A549 (cell line): ENCODE data around the gene FBXO41. TPM values are rescaled to one million over a fixed set of nuclear protein-coding genes. Genes with fewer than 3 reads are reported as not detected.

ENCODE experiments used
- ATAC-seq, 2 experiments: fragments of 200-7000 bp in 1 of 2; fragments of >200 bp in 1 of 2; cut with Nextera tagmentation in 1 of 2; cut with Tn5 transposase in 1 of 2; 3 replicates each; pipeline versions ENCODE4 v1.8.0 to v1.9.1; 2018 to 2020; ENCODE audit warnings: mild to moderate bottlenecking in 1 of 2, moderate library complexity in 1 of 2
- CTCF ChIA-PET: fragments of 300-600 bp; sonication (Branson Sonifier 250); formaldehyde crosslinking; extraction: SDS; loops from one replicate; lab custom pipeline; 2021; ENCODE audit warnings: antibody characterized with exemption, inconsistent platforms; lab: Yijun Ruan, JAX
- POLR2A ChIA-PET: fragments of 350-600 bp; formaldehyde crosslinking; extraction: SDS; loops from one replicate; lab custom pipeline; 2021; ENCODE audit warnings: antibody characterized with exemption, inconsistent platforms; lab: Yijun Ruan, JAX
- DNase-seq, 2 experiments: peaks; one replicate each; pipeline versions ENCODE4 v3.0.0 to v3.0.0-alpha.2; 2011 to 2016; ENCODE audit warnings: low read depth in 1 of 2, low spot score in 1 of 2
- FAIRE-seq: peaks from 2 replicates; lab custom pipeline; 2011; peaks lifted over from hg19 to GRCh38; lab: Jason Lieb, UNC
- H3K27ac ChIP-seq, 2 experiments: fragments of >200 bp; sonication (Bioruptor Twin); formaldehyde crosslinking; 3 replicates each; pipeline ENCODE4 v1.5.1; 2016 to 2017
- H3K4me1 ChIP-seq: fragments of >200 bp; sonication (Bioruptor Twin); formaldehyde crosslinking; 3 replicates; pipeline ENCODE4 v1.6.1; 2016
- H3K4me2 ChIP-seq: fragments of >200 bp; sonication (Bioruptor Twin); formaldehyde crosslinking; 3 replicates; pipeline ENCODE4 v1.6.1; 2016
- H3K4me3 ChIP-seq: fragments of >200 bp; sonication (Bioruptor Twin); formaldehyde crosslinking; 3 replicates; pipeline ENCODE4 v1.5.1; 2016
- H3K9me3 ChIP-seq: fragments of >200 bp; sonication (Bioruptor Twin); formaldehyde crosslinking; 3 replicates; pipeline ENCODE4 v1.6.1; 2016
- CHD2 ChIP-seq: fragments of 150-350 bp; IDR thresholded peaks from 2 replicates; pipeline ENCODE4 v1.6.1; 2014; ENCODE audit warnings: low read length; ENCODE audit not compliant: partially characterized antibody
- CHD4 ChIP-seq: fragments of 200-600 bp; sonication (generic); IDR thresholded peaks from 2 replicates; pipeline ENCODE4 v1.6.1; 2016; ENCODE audit warnings: antibody characterized with exemption, mild to moderate bottlenecking, borderline replicate concordance
- E2F6 ChIP-seq: IDR thresholded peaks from 2 replicates; pipeline ENCODE4 v1.6.1; 2012; ENCODE audit warnings: low read depth, borderline replicate concordance
- EHF ChIP-seq: fragments of 250-450 bp; sonication (Bioruptor Pico); IDR thresholded peaks from 2 replicates; pipeline ENCODE4 v1.5.0; 2020; ENCODE audit warnings: mild to moderate bottlenecking
- ELK1 ChIP-seq: fragments of 150-350 bp; IDR thresholded peaks from 2 replicates; pipeline ENCODE4 v1.6.1; 2014; ENCODE audit warnings: low read depth, mild to moderate bottlenecking, low read length
- FOSB ChIP-seq: fragments of 250-450 bp; sonication (Bioruptor Pico); IDR thresholded peaks from 2 replicates; pipeline ENCODE4 v1.5.0; 2020; ENCODE audit warnings: mild to moderate bottlenecking, moderate library complexity
- FOSL2 ChIP-seq, 2 experiments: fragments of 450-650 bp in 1 of 2; fragments of >200 bp in 1 of 2; sonication (Bioruptor Twin) in 1 of 2; formaldehyde crosslinking; IDR thresholded peaks; 2 replicates each; pipeline versions ENCODE4 v1.5.0 to v1.6.1; 2016 to 2020; ENCODE audit warnings: mild to moderate bottlenecking in 1 of 2, moderate library complexity in 1 of 2
- FOXS1 ChIP-seq: fragments of 250-450 bp; sonication (Bioruptor Pico); IDR thresholded peaks from 2 replicates; pipeline ENCODE4 v1.5.0; 2020; ENCODE audit warnings: mild to moderate bottlenecking, moderate library complexity
- GATA3 ChIP-seq: IDR thresholded peaks from 2 replicates; pipeline ENCODE4 v1.6.1; 2012; ENCODE audit warnings: borderline replicate concordance
- HOXB13 ChIP-seq: fragments of 250-450 bp; sonication (Bioruptor Pico); IDR thresholded peaks from 2 replicates; pipeline ENCODE4 v1.5.0; 2020; ENCODE audit warnings: low read depth, mild to moderate bottlenecking, moderate library complexity
- JUN ChIP-seq, 2 experiments: fragments of >200 bp; sonication (Bioruptor Twin); formaldehyde crosslinking; IDR thresholded peaks; 2 replicates in 1 of 2; 3 replicates in 1 of 2; pipeline ENCODE4 v1.6.1; 2016 to 2017
- MAFK ChIP-seq: fragments of 450-650 bp; IDR thresholded peaks from 2 replicates; pipeline ENCODE4 v1.6.1; 2014; ENCODE audit not compliant: partially characterized antibody
- MAX ChIP-seq: IDR thresholded peaks from 2 replicates; pipeline ENCODE4 v1.6.1; 2012
- MAZ ChIP-seq: fragments of 150-350 bp; IDR thresholded peaks from 2 replicates; pipeline ENCODE4 v1.6.1; 2014; ENCODE audit warnings: antibody characterized with exemption, low read depth, low read length, borderline replicate concordance
- NFE2L2 ChIP-seq: fragments of 150-350 bp; conservative IDR thresholded peaks from 2 replicates; pipeline ENCODE4 v1.6.1; 2014; ENCODE audit warnings: low read length
- PHF8 ChIP-seq: fragments of 200-600 bp; sonication (generic); IDR thresholded peaks from 2 replicates; pipeline ENCODE4 v1.6.1; 2016; ENCODE audit warnings: low read depth, mild to moderate bottlenecking, antibody characterized with exemption, moderate library complexity, borderline replicate concordance
- POLR2AphosphoS2 ChIP-seq: conservative IDR thresholded peaks from 2 replicates; pipeline ENCODE4 v1.6.1; 2012; ENCODE audit warnings: low read length, improper control_type of control experiment, inconsistent platforms
- RCOR1 ChIP-seq: fragments of 150-350 bp; IDR thresholded peaks from 2 replicates; pipeline ENCODE4 v1.6.1; 2014; ENCODE audit warnings: antibody characterized with exemption, low read length, low read depth
- RFX5 ChIP-seq: fragments of 450-650 bp; IDR thresholded peaks from 2 replicates; pipeline ENCODE4 v1.7.1; 2014; ENCODE audit warnings: antibody characterized with exemption, mild to moderate bottlenecking, moderate library complexity
- TFCP2L1 ChIP-seq: fragments of 250-450 bp; sonication (Bioruptor Pico); IDR thresholded peaks from 2 replicates; pipeline ENCODE4 v1.5.0; 2021; ENCODE audit warnings: mild to moderate bottlenecking
- TP53 ChIP-seq: fragments of 250-450 bp; sonication (Bioruptor Pico); IDR thresholded peaks from 2 replicates; pipeline ENCODE4 v1.5.0; 2021; ENCODE audit warnings: mild to moderate bottlenecking, moderate library complexity
- USF2 ChIP-seq: fragments of 450-650 bp; IDR thresholded peaks from 2 replicates; pipeline ENCODE4 v1.6.1; 2014; ENCODE audit warnings: antibody characterized with exemption
- ZC3H11A ChIP-seq: fragments of 450-650 bp; IDR thresholded peaks from 2 replicates; pipeline ENCODE4 v1.6.1; 2014; ENCODE audit warnings: antibody characterized with exemption, mild to moderate bottlenecking
- ZSCAN20 ChIP-seq: fragments of 250-450 bp; sonication (Bioruptor Pico); IDR thresholded peaks from 2 replicates; pipeline ENCODE4 v1.8.0; 2022; ENCODE audit warnings: mild to moderate bottlenecking, moderate library complexity
- WGBS: methylation state at CpG from one replicate; pipeline ENCODE4 v1.1.6; 2017; ENCODE audit errors: missing lambda C conversion rate; 5-methylcytosine and 5-hydroxymethylcytosine counted together
- polyA plus RNA-seq, 4 experiments: library from polyadenylated mRNA; depleted of rRNA in 3 of 4; stranded (reverse); fragments of >200 nt; fragmentation: RNase III in 1 of 4; extraction: RNeasy Plus Mini Kit Qiagen cat#74134 plus additional on column Dnase treatment in 1 of 4; gene quantifications; 2 replicates in 3 of 4; 3 replicates in 1 of 4; pipeline ENCODE4 v1.2.3, GENCODE V29; 2011 to 2017
- TF ChIP-seq, protein P1 (sequence below): fragments of 250-450 bp; sonication (Bioruptor Pico); IDR thresholded peaks from 2 replicates; pipeline ENCODE4 v1.5.0; 2021; ENCODE audit warnings: mild to moderate bottlenecking, moderate library complexity, borderline replicate concordance
- TF ChIP-seq, protein P2 (sequence below): IDR thresholded peaks from 2 replicates; pipeline ENCODE4 v1.6.1; 2012

FBXO41 gene
- polyA plus RNA-seq, 2 of the 4 experiments (the other 2 are of a cell fraction): 3.2 to 6.4 TPM

GRCh38 chr2:73334045-73334444, 49.8 kb upstream of the FBXO41 start (continued):
- TF ChIP-seq, protein P1, sequence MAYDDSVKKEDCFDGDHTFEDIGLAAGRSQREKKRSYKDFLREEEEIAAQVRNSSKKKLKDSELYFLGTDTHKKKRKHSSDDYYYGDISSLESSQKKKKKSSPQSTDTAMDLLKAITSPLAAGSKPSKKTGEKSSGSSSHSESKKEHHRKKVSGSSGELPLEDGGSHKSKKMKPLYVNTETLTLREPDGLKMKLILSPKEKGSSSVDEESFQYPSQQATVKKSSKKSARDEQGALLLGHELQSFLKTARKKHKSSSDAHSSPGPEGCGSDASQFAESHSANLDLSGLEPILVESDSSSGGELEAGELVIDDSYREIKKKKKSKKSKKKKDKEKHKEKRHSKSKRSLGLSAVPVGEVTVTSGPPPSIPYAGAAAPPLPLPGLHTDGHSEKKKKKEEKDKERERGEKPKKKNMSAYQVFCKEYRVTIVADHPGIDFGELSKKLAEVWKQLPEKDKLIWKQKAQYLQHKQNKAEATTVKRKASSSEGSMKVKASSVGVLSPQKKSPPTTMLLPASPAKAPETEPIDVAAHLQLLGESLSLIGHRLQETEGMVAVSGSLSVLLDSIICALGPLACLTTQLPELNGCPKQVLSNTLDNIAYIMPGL: no peak
- no peak for TF ChIP-seq GATA3

GRCh38 chr2:73333564-73333963, 49.3 kb upstream of the FBXO41 start:
- no peak for FAIRE-seq
- ATAC-seq: no peak
- POLR2A ChIA-PET: no interaction called here
- CTCF ChIA-PET: interaction anchor here (0.6 to 0.9 kb wide), 2 partner anchors 11 to 413 kb away, joined by 3 read pairs; no protein-coding TSS in a partner anchor
- Histone ChIP-seq H3K9me3 (peaks cover 8% of the 10 kb centered on the region; the same call in 1 of the 3 replicates), H3K4me1 (no peaks in the 10 kb centered on the region), H3K4me3 (no peak overlapping the region), H3K27ac (no peak overlapping the region), H3K4me2 (no peak overlapping the region)
- DNase-seq: no peak
- no peak for TF ChIP-seq MAX
- TF ChIP-seq CHD4: no peak
- no peak for TF ChIP-seq POLR2AphosphoS2
- TF ChIP-seq ZSCAN20: no peak

- no peak overlapping the region for H3K27ac ChIP-seq
- WGBS: 13% methylated on average over 13 of the region's 13 CpGs
- no peak overlapping the region for H3K4me2 ChIP-seq
- H3K4me1 ChIP-seq: no peaks in the 10 kb centered on the region
- TF ChIP-seq ZC3H11A (no peak), ELK1 (no peak), MAFK (no peak), FOSB (CRISPR knock-in tag) (no peak), CHD2 (no peak), JUN (IDR thresholded peaks at IDR 0.05) (no peak), FOSL2 (IDR thresholded peaks at IDR 0.05) (no peak), FOSL2 (CRISPR knock-in tag; IDR thresholded peaks at IDR 0.05) (no peak), MAZ (no peak), PHF8 (no peak), HOXB13 (CRISPR knock-in tag) (no peak)
- TF ChIP-seq, protein P2, sequence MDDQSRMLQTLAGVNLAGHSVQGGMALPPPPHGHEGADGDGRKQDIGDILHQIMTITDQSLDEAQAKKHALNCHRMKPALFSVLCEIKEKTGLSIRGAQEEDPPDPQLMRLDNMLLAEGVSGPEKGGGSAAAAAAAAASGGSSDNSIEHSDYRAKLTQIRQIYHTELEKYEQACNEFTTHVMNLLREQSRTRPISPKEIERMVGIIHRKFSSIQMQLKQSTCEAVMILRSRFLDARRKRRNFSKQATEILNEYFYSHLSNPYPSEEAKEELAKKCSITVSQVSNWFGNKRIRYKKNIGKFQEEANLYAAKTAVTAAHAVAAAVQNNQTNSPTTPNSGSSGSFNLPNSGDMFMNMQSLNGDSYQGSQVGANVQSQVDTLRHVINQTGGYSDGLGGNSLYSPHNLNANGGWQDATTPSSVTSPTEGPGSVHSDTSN: no peak
- FAIRE-seq: no peak
- H3K4me3 ChIP-seq: no peak overlapping the region
- CTCF ChIA-PET: interaction anchor here (1.4 kb wide), 1 partner anchor 30 kb away, joined by 3 read pairs; no protein-coding TSS in a partner anchor
- ATAC-seq: no peak
- no peaks in the 10 kb centered on the region for H3K9me3 ChIP-seq
- no peak for DNase-seq
- POLR2A ChIA-PET: no interaction called here
Observed at GRCh38 chr2:73324126-73324725, 39.9 kb upstream of the FBXO41 start.

DNA sequence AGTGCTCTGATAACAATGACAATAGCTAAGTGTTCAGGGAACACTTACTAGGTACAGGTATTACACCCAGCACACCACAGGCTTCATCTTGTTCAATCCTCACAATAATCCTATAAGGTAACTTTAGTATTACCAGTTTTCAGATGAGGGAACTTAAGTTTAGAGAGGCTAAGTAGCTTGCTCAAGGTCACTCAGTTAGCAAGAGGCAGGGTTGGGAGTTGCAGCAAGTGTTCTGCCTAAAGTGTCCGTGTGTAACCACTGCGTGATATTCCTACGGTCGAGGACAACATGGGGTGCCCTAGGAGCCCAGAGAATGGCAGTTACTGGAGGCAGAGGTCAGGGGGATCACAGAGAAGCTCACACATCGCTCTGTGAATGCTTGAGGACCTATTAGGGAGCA, 39.3 kb upstream of the FBXO41 start:
- DNase-seq: no peak
- H3K9me3 ChIP-seq: no peaks in the 10 kb centered on the region
- TF ChIP-seq TFCP2L1 (CRISPR knock-in tag): no peak
- no peak for TF ChIP-seq POLR2AphosphoS2
- TF ChIP-seq GATA3: no peak
- TF ChIP-seq, protein P2: no peak
- no peak for TF ChIP-seq USF2
- TF ChIP-seq FOXS1: no peak
- TF ChIP-seq E2F6: no peak
- no peak for TF ChIP-seq NFE2L2
- TF ChIP-seq RFX5: no peak
- no peak for TF ChIP-seq TP53
- no peak for TF ChIP-seq EHF (CRISPR knock-in tag)
- no peak for TF ChIP-seq ZC3H11A
- TF ChIP-seq RCOR1: no peak
- H3K4me2 ChIP-seq: no peak overlapping the region
- POLR2A ChIA-PET: no interaction called here
- peak; percentile 57 to 63; a peak in 5 of 6 replicates for ATAC-seq
- no peaks in the 10 kb centered on the region for H3K4me1 ChIP-seq
- no peak overlapping the region for H3K4me3 ChIP-seq
- CTCF ChIA-PET: interaction anchor here (1.4 kb wide), 1 partner anchor 30 kb away, joined by 3 read pairs; no protein-coding TSS in a partner anchor
- no peak overlapping the region for H3K27ac ChIP-seq
- WGBS: under 1% methylated on average over 5 of the region's 5 CpGs
- no peak for FAIRE-seq
